ENCODE measurements around the gene ESF1.

ESF1 gene

GRCh38 chr20:13784893-13785715 is at the start of gene ESF1, which contains the start of gene NDUFAF5:
Gene ESF1, minus strand, starts transcription at chr20:13784919. Its CDS starts 1,779 bp downstream, at chr20:13783140.
Gene NDUFAF5, plus strand, starts transcription at chr20:13785028. Its CDS starts 41 bp downstream, at chr20:13785069.
- in situ Hi-C loops (cut with MboI; ENCODE audit: low sequenced_read_pairs) = no loop called here

DNA sequence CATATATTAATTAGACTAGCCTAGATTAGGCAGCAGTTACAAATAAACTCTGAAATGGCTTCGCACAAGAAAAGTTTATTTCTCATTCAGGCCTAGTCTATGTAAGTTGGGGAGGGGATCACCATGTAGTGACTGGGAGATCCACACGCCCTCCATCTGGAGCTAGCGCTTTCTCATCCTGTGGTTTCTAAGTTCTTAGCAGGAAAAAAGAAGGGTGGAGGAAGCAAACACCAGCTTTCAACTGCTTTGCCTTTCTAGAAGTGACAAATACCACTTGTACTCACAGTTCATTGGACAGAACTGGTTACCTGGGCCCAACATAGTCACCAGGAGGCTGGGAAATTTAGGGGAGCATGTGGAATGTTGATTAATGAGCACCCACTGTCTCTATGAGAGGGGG is 46.8 kb upstream of the ESF1 start:
- in situ Hi-C loops (cut with MboI; ENCODE audit: low sequenced_read_pairs) = loop anchor here (25.0 kb wide), 1 partner anchor 231 kb away; no protein-coding TSS in a partner anchor

DNA sequence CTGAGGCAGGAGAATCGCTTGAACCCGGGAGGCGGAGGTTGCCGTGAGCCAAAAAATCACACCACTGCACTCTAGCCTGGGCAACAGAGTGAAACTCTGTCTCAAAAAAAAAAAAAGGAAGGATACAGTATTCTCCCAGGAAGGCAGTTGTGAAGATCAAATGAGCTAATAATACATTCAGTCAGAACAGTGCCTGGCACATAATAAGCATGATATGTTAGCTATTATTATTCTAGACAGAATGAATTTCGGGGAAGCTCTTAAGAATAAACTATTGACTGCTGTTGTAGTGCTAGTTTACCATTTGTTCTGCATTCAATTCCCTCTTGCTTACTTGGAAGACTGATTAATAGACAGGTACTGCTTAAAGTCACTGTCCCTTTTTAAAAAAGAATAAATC is 40.7 kb upstream of the ESF1 start:
- in situ Hi-C loops (cut with MboI; ENCODE audit: low sequenced_read_pairs) = loop anchor here (25.0 kb wide), 1 partner anchor 237 kb away; no protein-coding TSS in a partner anchor

GRCh38 chr20:13824459-13824858 is 39.7 kb upstream of the ESF1 start:
- in situ Hi-C loops (cut with MboI; ENCODE audit: low sequenced_read_pairs) = no loop called here

DNA sequence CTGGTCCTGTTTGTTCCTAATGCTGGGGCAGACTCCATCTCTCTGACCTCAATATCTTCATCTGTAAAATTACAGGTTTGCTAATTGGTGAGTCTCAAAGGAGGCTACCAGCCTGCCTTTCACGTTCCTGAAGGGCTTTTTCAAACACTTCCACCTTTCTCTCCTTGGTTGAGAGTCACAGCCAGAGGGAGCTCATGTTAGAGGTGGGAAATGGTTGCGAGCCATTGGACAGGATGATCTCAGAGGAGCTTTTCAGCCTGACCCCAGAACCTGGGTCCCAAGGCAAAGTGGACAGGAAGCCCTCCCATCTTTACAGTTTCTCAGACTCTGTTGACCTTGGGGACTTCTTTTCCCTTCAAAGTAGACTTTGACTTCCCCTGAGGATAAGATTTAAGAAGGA is 37.7 kb upstream of the ESF1 start:
- in situ Hi-C loops (cut with MboI; ENCODE audit: low sequenced_read_pairs) = no loop called here

GRCh38 chr20:13821876-13822275 is 37.2 kb upstream of the ESF1 start:
- in situ Hi-C loops (cut with MboI; ENCODE audit: low sequenced_read_pairs) = no loop called here

GRCh38 chr20:13819885-13820645 is 35.3 kb upstream of the ESF1 start:
- in situ Hi-C loops (cut with MboI; ENCODE audit: low sequenced_read_pairs) = no loop called here

DNA sequence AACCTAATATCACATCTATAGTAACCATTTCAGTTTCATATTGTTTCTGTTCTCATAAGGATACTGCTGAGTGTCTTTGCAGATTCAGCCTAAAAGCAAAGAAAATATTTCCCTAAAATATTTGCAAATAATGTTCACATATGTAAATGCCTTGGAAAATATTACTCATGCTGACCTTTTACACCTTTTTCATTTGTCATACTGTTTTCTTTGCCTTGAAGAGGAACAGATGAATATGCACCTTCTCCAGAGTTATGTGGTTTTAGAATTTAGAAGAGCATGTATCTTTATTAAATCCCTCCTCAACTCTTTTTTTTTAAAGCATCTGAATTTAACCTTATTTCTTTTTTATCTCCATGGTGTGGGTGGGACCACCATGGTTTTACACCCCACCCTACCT is 32.6 kb upstream of the ESF1 start:
- in situ Hi-C loops (cut with MboI; ENCODE audit: low sequenced_read_pairs) = no loop called here

GRCh38 chr20:13816757-13817156 is 32.0 kb upstream of the ESF1 start:
- in situ Hi-C loops (cut with MboI; ENCODE audit: low sequenced_read_pairs) = no loop called here

- in situ Hi-C loops (cut with MboI; ENCODE audit: low sequenced_read_pairs) = no loop called here
These were observed 30.0 kb upstream of the ESF1 start for GRCh38 chr20:13814672-13815071.

- in situ Hi-C loops (cut with MboI; ENCODE audit: low sequenced_read_pairs) = no loop called here
These were observed 29.2 kb upstream of the ESF1 start for GRCh38 chr20:13813910-13814309.

DNA sequence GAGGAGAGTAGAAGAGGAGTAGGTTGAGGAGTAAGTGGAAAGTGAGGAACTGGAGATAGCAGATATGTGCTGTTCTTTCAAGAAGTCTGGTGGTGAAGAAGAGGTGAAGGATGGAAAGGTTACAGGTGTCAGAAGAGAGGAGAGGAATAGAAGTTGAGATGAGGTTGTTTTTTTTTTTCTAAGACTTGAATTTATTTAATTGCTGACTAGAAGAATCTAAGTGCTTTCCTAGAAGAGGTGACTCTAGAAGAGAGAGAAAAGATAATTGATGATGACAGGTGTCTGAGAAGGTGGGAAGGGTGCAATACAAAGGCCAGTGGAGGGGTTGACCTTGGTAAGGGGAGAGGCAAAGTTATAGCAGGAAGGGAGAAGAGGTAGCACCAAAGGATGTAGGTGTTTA is 25.7 kb upstream of the ESF1 start:
- in situ Hi-C loops (cut with MboI; ENCODE audit: low sequenced_read_pairs) = no loop called here

DNA sequence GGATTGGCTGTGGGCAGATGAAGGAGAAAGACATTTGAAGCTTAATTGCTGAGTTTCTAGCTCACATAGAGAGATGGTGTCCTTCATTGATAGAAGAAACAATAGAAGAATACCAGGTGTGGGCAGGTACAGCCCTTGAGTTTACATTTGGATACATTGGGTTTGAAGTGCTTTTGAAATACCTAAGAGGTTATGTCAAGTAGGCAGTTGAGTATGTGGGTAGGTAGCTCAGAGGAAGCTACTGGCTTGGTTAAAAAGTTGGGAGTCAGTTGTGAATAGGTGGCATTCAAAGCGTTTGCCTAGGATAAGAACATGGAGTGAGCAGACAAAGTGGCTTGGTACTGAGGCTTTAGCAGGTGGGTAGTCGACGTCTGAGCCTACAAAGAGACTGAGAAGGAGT is 25.1 kb upstream of the ESF1 start:
- in situ Hi-C loops (cut with MboI; ENCODE audit: low sequenced_read_pairs) = no loop called here

GRCh38 chr20:13809373-13809772 is 24.7 kb upstream of the ESF1 start:
- in situ Hi-C loops (cut with MboI; ENCODE audit: low sequenced_read_pairs) = no loop called here

DNA sequence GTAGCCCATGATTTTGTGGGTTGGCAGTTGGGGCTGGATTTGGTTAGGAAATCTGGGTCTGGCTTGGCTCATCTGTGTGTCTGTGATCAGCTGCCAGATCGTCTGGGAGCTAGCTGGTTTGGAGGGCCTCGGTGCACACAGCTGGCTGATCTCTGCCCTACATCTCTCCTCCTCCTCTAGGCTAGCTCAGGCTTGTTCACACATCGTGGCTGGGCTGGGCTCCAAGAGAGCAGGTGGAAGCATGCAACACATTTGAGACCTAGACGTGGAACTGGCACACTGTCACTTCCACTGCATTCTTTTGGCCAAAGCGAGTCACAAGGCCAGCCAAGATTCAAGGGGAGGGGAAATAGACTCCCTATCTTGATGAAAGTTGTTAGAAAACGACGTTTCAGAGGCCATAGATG is 16.0 kb upstream of the ESF1 start:
- in situ Hi-C loops (cut with MboI; ENCODE audit: low sequenced_read_pairs) = no loop called here

- in situ Hi-C loops (cut with MboI; ENCODE audit: low sequenced_read_pairs) = no loop called here
These were observed 15.3 kb upstream of the ESF1 start for GRCh38 chr20:13799974-13800373.

GRCh38 chr20:13799040-13799439 is 14.3 kb upstream of the ESF1 start:
- in situ Hi-C loops (cut with MboI; ENCODE audit: low sequenced_read_pairs) = no loop called here

GRCh38 chr20:13794667-13795066 is 9.9 kb upstream of the ESF1 start:
- in situ Hi-C loops (cut with MboI; ENCODE audit: low sequenced_read_pairs) = no loop called here

DNA sequence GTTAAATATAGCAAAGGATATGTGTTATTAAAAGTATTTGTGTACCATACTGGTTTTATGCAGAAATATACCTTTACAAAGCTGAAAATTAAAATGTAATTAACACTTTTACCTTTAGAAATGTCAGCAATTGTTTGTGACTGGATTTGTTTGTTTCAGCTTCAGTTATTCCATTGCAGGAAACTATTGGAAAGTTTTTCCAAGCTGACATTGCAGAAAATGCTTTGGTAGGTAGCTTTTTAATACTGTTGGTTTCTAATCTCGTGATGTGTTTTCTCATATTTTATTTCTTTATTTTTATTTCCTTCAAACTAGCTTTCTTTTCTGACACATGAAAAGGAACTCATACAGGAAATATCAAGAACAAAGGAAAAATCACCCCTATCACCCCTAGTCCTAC is 8.3 kb upstream of the ESF1 start:
- in situ Hi-C loops (cut with MboI; ENCODE audit: low sequenced_read_pairs) = no loop called here

GRCh38 chr20:13791540-13792459 is 7.1 kb upstream of the ESF1 start:
- in situ Hi-C loops (cut with MboI; ENCODE audit: low sequenced_read_pairs) = no loop called here

DNA sequence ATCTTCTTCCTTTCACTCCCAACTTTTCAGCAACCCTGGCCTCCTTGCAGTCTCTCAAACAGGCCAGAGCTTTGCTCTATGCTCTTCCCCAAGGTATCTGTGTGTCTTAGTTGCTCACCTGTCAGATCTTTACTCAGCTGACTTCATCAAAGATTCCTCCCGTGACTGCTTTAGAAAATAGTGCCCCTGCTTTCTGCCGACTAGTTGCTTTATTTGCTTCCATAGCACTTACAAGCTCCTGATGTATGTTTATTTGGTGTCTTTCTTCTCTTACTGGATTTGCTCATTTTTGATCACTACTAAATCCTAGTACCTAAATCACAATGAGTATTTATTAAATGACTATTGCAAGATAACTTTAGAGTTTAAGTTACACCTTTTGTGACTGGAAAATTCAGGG is 6.0 kb upstream of the ESF1 start:
- in situ Hi-C loops (cut with MboI; ENCODE audit: low sequenced_read_pairs) = no loop called here

All from HL-60/S4 treated with phorbol 12-myristate 13-acetate at 8.2 ng/mL for 4 days and 3 days (cell line).